Activated T-cell treated with anti-CD3 and anti-CD28 coated beads, Interleukin-2, amount 50 U/mL, for 1 hour (primary cell): Measurements from ENCODE around the gene YBX1.
"Not testable (repeated sequence)": the region's sequence is repeated elsewhere in the genome, so short reads cannot be mapped to it uniquely, and the experiment has no call there.

Experiments used
- DNase-seq: peaks from one replicate; pipeline ENCODE4 v3.0.0-alpha.2; 2020

YBX1 gene

DNA sequence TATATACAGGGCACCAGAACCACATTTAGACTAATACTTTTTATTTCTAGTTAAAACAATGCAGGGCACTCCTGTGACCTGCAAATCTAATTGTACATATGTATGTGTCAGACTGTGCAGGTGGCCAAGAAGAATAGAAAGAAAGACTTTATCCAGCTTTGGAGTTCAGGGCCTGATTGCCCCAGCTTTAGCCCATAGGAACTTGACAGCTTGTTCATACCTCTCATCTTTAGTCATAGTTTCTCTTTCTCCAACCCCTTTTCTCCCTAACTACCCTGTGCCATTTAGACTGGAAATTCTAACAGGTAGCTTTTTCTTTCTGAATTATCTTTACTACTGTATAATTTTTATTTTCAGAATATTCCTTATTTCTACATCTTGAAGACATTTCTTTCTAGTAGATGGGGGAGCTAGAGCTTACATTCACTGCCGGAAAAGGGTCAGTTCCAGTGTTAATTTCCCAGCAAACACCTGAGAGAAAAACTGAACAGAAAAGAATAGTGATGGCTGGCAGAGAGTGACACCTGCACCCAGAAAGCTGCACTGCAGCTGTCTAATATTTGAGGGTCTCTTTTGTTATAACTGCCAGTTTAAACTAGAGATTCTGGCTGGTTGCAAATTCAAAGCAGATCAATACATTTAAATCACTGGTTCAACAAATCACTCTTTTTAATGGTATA lies 8.4 kb downstream of the YBX1 start:
- no peak for DNase-seq

- no peak for DNase-seq
Observed at GRCh38 chr1:42691157-42691498, 8.9 kb downstream of the YBX1 start.

DNA sequence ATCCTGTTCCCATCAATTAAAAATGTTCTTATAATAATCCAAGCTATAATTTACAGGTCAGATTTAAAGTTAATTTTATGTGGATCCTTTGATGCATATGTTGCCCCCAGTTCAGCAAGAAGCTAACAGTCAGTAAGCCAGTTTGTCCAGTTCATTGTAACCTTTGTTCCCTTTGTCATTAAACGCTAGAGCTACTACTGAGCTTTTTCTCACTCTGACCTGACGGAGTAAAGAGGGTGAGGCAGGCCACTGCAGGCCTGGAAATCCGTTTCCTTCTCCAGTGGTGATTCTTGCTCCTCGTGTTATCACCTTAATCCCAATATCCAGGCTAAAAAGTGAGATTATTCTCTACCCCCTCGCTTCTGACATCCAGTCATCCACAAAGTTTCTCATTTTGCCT lies 10.2 kb downstream of the YBX1 start:
- DNase-seq: no peak

GRCh38 chr1:42692911-42693310 lies 10.7 kb downstream of the YBX1 start:
- DNase-seq: no peak

DNA sequence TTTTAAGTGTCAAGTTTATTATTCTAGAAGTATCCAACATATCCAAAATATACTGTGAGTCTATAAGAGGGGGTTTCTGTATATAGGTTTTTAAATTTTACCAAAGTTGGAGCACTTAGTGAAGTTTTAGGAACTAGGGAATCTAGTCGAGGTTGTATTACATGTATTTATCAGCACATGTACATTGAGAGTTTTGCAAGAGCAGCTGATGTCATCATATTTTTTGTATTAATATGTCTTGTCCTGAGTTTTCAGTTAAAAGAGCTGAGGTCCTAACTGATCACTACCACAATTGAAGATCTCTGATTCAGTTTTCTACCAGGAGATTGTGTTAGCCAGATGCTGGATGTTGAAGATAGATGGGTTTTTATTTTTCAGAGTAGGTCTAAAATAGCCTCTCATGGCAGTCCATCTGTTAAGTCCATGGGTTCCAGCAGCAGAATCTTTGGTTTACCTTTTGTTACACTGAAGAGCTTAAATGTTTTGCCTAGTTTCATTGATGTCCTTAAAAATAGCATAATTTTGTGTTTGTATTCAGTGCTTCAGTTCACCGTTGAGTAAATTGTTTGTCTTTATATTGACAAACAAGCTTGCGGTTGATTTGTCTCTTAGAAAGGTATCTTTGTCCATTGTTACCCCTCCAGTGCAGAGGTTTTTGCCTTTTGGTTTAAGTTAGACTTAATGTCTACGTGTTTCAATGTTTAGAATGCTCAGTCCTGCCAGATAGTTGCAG lies 16.0 kb downstream of the YBX1 start:
- DNase-seq: no peak

DNA sequence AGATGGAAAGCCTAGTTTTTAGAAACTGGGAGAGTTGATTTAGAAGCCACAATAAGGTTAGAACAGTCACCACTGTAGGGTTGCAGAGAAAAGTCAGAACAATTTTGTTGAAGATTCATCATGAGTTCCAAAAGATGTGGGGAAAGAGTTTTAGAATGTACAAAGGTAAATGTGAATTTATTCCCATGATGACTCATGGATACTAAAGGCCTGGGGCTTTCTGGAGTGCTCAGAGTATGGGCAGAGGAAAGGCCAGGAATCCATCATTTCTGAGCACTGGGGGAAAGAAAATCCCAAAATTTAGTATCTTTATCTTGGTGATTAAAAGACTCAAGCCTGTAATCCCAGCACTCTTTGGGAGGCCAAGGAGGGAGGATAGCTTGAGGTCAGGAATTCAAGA lies 17.8 kb downstream of the YBX1 start:
- DNase-seq: no peak

GRCh38 chr1:42703888-42704464 lies 21.8 kb downstream of the YBX1 start:
- DNase-seq: no peak

- DNase-seq: not testable (repeated sequence)
Observed at GRCh38 chr1:42712808-42713207, 30.6 kb downstream of the YBX1 start.

DNA sequence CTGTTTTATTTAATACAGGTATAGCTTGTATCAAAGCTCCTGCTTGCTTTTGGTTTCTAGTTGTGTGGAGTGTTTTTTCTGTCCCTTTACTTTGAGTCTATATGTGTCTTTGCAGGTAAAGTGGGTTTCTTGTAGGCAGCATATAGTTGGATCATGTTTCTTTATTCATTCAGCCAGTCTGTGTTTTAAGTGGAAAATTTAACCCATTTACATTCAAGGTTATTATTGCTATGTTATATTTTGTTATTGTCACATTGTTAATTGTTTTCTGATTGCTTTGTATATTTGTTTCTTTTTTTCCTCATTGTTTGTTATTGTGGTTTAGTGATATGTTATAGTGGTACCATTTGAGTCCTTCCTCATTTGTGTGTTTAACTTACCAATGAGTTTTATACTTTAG lies 31.1 kb downstream of the YBX1 start:
- no peak for DNase-seq

DNA sequence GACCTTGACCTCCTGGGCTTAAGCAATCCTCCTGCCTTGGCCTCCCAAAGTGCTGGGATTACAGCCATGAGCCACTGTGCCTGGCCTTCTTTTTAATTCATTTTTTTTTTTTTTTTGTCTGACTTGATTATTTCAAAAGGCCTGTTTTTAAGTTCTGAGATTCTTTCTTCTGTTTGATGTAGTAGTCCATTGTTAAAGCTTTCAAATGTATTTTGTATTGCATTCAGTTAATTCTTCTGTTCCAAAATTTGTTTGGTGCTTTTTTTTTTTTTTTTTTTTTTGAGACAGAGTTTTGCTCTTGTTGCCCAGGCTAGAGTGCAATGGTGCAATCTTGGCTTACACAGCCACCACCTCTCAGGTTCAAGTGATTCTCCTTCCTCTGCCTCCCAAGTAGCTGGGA lies 32.2 kb downstream of the YBX1 start:
- DNase-seq: not testable (repeated sequence)

- no peak for DNase-seq
Observed at GRCh38 chr1:42720868-42721267, 38.6 kb downstream of the YBX1 start.

DNA sequence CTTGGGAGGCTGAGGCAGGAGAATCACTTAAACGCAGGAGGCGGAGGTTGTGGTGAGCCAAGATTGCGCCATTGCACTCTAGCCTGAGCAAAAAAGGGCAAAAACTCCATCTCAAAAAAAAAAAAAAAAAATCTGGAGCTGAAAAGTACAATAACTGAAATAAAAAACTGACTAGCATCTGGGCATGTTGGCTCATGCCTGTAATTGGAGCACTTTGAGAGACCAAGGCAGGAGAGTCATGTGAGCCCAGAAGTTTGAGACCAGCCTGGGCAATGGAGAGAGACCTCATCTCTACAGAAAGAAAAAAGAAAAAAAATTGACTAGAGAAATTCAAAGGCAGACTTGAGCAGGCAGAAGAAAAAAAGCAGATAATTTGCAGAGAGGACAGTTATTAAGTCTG lies 39.7 kb downstream of the YBX1 start:
- no peak for DNase-seq

DNA sequence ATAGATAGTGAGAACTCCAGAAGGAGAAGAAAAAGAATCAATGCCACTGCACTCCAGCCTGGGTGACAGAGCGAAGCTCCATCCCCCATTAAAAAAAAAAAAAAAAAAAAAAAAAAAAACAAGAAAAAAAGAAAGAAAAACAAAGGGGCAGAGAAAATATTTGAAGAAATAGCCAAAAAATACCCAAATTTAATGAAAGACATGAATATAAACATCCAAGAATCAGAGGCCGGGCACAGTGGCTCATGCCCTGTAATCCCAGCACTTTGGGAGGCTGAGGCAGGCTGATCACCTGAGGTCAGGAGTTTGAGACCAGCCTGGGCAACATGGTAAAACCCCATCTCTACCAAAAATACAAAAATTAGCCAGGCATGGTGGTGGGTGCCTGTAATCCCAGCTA lies 40.2 kb downstream of the YBX1 start:
- DNase-seq: not testable (repeated sequence)

- no peak for DNase-seq
Observed at GRCh38 chr1:42723511-42723910, 41.3 kb downstream of the YBX1 start.

- DNase-seq: not testable (repeated sequence)
Observed at GRCh38 chr1:42725820-42726219, 43.6 kb downstream of the YBX1 start.

DNA sequence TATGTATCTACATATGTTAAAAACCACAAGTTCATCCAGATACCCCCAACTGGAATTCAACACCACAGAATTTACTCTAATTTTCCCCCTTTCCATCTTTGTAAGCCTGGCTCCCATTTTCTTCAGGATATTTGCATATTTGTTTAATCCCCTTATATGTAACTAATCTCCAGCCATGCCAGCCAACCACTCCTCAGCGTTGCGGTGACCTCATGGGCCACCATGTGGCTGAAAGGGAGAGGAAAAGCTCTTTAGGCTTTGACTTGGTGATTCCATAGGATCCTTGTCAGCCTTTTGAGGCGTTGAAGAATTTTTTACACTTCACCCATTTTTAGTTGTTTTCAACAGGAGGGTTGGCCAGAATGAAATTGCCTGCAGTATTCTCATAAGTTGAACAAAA lies 47.8 kb downstream of the YBX1 start:
- no peak for DNase-seq

GRCh38 chr1:42730988-42731387 lies 48.8 kb downstream of the YBX1 start:
- no peak for DNase-seq

GRCh38 chr1:42731585-42731984 lies 49.4 kb downstream of the YBX1 start:
- DNase-seq: no peak

GRCh38 chr1:42732126-42732680 lies 50.0 kb downstream of the YBX1 start:
- DNase-seq: no peak

DNA sequence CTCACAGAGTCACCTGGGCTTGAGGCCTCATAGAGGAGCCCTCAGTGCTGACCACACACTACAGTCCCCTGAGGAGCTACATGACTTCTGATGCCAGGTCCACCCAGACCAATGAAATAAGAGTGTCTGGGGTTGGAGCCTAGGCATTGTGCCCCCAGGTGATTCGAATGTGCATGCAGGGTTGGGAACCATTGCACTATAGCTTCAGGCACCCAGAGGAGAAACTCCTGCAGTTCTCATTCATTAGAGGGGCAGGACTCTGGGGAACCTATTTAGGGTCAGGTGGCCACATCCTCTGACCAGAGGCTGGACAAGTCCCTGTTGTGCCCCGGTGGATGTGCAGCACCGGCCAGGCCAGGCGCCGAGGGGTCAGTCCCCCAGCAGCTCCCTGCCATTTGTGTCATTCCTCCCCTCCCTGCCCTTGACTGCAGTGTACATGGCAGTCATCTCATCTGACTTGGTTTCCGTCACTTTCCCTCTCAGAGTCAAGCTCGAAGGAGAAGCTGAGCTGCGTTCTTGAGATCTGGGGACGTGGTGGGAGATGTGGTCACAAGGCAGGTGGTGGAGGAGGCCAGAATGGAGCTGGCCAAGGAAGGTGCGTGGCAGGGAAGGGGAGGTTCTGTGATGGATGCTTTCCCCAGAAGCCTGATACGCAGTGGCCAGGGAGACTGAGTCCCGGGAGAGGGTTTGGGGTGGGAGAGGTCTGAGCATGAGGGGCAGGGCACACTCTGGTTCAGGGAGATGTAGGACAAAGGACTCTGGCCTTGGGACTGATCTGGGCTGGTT lies 51.4 kb downstream of the YBX1 start:
- no peak for DNase-seq

- no peak for DNase-seq
Observed at GRCh38 chr1:42734201-42735035, 52.2 kb downstream of the YBX1 start.

DNA sequence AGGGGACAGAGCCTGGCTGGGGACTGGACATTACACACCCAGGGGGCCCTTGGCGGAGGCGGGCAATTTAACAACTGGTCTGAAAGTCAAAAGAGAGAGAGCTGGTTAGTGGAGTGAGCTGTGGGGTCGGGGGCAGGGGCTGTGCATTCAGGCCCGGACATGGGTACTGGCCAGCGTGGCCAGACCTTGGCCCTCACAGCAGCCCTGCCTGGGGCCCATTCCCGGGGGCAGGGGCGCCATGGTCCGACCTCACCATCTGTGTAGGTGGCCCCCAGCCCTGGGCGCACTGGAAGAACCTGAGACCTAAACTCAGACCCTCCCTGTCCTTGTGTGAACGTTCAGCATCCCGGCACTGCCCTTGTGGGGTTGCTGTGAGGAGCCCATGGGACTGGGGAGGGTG lies 52.8 kb downstream of the YBX1 start:
- DNase-seq: no peak
